ENCODE results near the gene TMEM63B.

- TF ChIP-seq SIN3A (conservative IDR thresholded peaks at IDR 0.05 in 1 of 2, IDR thresholded peaks at IDR 0.05 in 1 of 2; ENCODE audit: low read depth in 1 of 2, low read length in 2 of 2) (no peak), CREB1 (IDR thresholded peaks at IDR 0.05) (no peak), JUN (IDR thresholded peaks at IDR 0.05; ENCODE audit: low read depth, low read length) (no peak), ATF3 (IDR thresholded peaks at IDR 0.05; ENCODE audit: insufficient read depth, low read depth, low read length) (no peak), SUZ12 (IDR thresholded peaks at IDR 0.05; ENCODE audit: low read length) (no peak), HDAC6 (IDR thresholded peaks at IDR 0.05; ENCODE audit: low read depth, low read length) (no peak), POLR2AphosphoS5 (IDR thresholded peaks at IDR 0.05; ENCODE audit: low read depth, low read length) (no peak), USF2 (IDR thresholded peaks at IDR 0.05; ENCODE audit: low read length) (no peak), MAX (IDR thresholded peaks at IDR 0.05) (no peak), ATF2 (IDR thresholded peaks at IDR 0.05; ENCODE audit: low read length) (no peak), CTCF (IDR thresholded peaks at IDR 0.05; ENCODE audit: control extremely low read depth in 1 of 3, insufficient read depth in 1 of 3, low read depth in 1 of 3, low read length in 3 of 3) (no peak), RBBP5 (IDR thresholded peaks at IDR 0.05; ENCODE audit: borderline replicate concordance, low read depth, low read length) (no peak)
Measured at GRCh38 chr6:44104481-44105021, 22.8 kb upstream of the TMEM63B start.

Measured in H1 (cell line).